Fibroblast of skin of back (primary cell): Measurements from ENCODE around the gene RAP1B.
"Not testable (repeated sequence)": the region's sequence is repeated elsewhere in the genome, so short reads cannot be mapped to it uniquely, and the experiment has no call there.

ENCODE experiments used
- DNase-seq: peaks from one replicate; pipeline ENCODE4 v3.0.0-alpha.2; 2013

RAP1B gene

GRCh38 chr12:68637439-68637838, 26.7 kb downstream of the RAP1B start:
- DNase-seq: not testable (repeated sequence)

GRCh38 chr12:68638171-68638570, 27.5 kb downstream of the RAP1B start:
- DNase-seq: no peak

- DNase-seq: peak; percentile 29
These were observed 28.2 kb downstream of the RAP1B start for GRCh38 chr12:68638721-68639395.

GRCh38 chr12:68639396-68639767, 28.7 kb downstream of the RAP1B start:
- no peak for DNase-seq

- DNase-seq: no peak
These were observed 30.4 kb downstream of the RAP1B start for GRCh38 chr12:68641138-68641537.

- DNase-seq: no peak
These were observed 35.8 kb downstream of the RAP1B start for GRCh38 chr12:68646484-68646883.

GRCh38 chr12:68647507-68647906, 36.8 kb downstream of the RAP1B start:
- DNase-seq: no peak

- no peak for DNase-seq
These were observed 37.5 kb downstream of the RAP1B start for GRCh38 chr12:68648179-68648578.

GRCh38 chr12:68665016-68665569, 54.4 kb downstream of the RAP1B start:
- DNase-seq: no peak

- no peak for DNase-seq
These were observed 56.6 kb downstream of the RAP1B start for GRCh38 chr12:68667291-68667690.

- DNase-seq: no peak
These were observed 57.2 kb downstream of the RAP1B start for GRCh38 chr12:68667896-68668295.

GRCh38 chr12:68671179-68671578, 60.5 kb downstream of the RAP1B start:
- DNase-seq: no peak

GRCh38 chr12:68673788-68674187, 63.1 kb downstream of the RAP1B start:
- DNase-seq: no peak

- DNase-seq: no peak
These were observed 63.7 kb downstream of the RAP1B start for GRCh38 chr12:68674376-68674775.

- no peak for DNase-seq
These were observed 64.6 kb downstream of the RAP1B start for GRCh38 chr12:68675101-68675842.

- DNase-seq: not testable (repeated sequence)
These were observed 66.2 kb downstream of the RAP1B start for GRCh38 chr12:68676854-68677253.

GRCh38 chr12:68686262-68686594, 75.5 kb downstream of the RAP1B start:
- DNase-seq: no peak

- DNase-seq: peak; percentile 98
These were observed 76.2 kb downstream of the RAP1B start, which contains the start of gene NUP107 for GRCh38 chr12:68686595-68687521. Gene NUP107 (plus strand): TSS chr12:68686978. CDS start chr12:68687066, 88 bp downstream.

GRCh38 chr12:68695454-68695853, 84.8 kb downstream of the RAP1B start:
- DNase-seq: no peak

GRCh38 chr12:68699486-68699885, 88.8 kb downstream of the RAP1B start:
- DNase-seq: no peak
